ENCODE results near the gene AP4B1.

- TF ChIP-seq, protein P1, sequence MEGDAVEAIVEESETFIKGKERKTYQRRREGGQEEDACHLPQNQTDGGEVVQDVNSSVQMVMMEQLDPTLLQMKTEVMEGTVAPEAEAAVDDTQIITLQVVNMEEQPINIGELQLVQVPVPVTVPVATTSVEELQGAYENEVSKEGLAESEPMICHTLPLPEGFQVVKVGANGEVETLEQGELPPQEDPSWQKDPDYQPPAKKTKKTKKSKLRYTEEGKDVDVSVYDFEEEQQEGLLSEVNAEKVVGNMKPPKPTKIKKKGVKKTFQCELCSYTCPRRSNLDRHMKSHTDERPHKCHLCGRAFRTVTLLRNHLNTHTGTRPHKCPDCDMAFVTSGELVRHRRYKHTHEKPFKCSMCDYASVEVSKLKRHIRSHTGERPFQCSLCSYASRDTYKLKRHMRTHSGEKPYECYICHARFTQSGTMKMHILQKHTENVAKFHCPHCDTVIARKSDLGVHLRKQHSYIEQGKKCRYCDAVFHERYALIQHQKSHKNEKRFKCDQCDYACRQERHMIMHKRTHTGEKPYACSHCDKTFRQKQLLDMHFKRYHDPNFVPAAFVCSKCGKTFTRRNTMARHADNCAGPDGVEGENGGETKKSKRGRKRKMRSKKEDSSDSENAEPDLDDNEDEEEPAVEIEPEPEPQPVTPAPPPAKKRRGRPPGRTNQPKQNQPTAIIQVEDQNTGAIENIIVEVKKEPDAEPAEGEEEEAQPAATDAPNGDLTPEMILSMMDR (IDR thresholded peaks at IDR 0.05; ENCODE audit: borderline replicate concordance, extremely low read depth, low read length, poor library complexity, severe bottlenecking), result no peak
- TF ChIP-seq EZH2 (IDR thresholded peaks at IDR 0.05; ENCODE audit: borderline replicate concordance, low read depth, low read length, severe bottlenecking), result no peak
Observed at GRCh38 chr1:113947388-113948107, 42.9 kb upstream of the AP4B1 start.

Data from DND-41 (cell line).